NCI-H526 treated with DMSO at 0.1 percent for 48 hours (cell line): ENCODE results near the gene TARP.

Source experiments
- DNase-seq: peaks from one replicate; lab custom pipeline; 2025; lab: John Stamatoyannopoulos, UW

TARP gene

GRCh38 chr7:38215735-38216670 lies 57.4 kb downstream of the TARP start:
- DNase-seq, result peak; percentile 45

GRCh38 chr7:38215115-38215514 lies 58.3 kb downstream of the TARP start:
- DNase-seq, result no peak

- no peak for DNase-seq
Measured at GRCh38 chr7:38211940-38212339, 61.5 kb downstream of the TARP start.

GRCh38 chr7:38211486-38211885 lies 62.0 kb downstream of the TARP start:
- no peak for DNase-seq
